Measurements from ENCODE around the gene BUD13. TPM values are rescaled to one million over a fixed set of nuclear protein-coding genes. Genes with fewer than 3 reads are reported as not detected.
A peak's percentile ranks its signal among the peaks of the same experiment; 100 is the strongest.
"Not testable (repeated sequence)": the region's sequence is repeated elsewhere in the genome, so short reads cannot be mapped to it uniquely, and the experiment has no call there.

Gene BUD13
- total RNA-seq: 9.4 and 11.4 TPM in 2 replicates
- polyA plus RNA-seq (2012): 7.5 TPM

GRCh38 chr11:116772443-116773202, at the start of gene BUD13:
TSS of gene BUD13 (minus strand) at chr11:116772987. CDS start at chr11:116772964, 23 bp downstream.
- peak; percentile 89 for DNase-seq (ENCODE audit: low read depth)

- DNase-seq (ENCODE audit: low read depth): no peak
Measured at GRCh38 chr11:116822575-116822974, 49.8 kb upstream of the BUD13 start.

- no peak for DNase-seq (ENCODE audit: low read depth)
Measured at GRCh38 chr11:116821050-116821918, 48.5 kb upstream of the BUD13 start.

- DNase-seq (ENCODE audit: low read depth): no peak
Measured at GRCh38 chr11:116819049-116819448, 46.3 kb upstream of the BUD13 start.

- no peak for DNase-seq (ENCODE audit: low read depth)
Measured at GRCh38 chr11:116814502-116814901, 41.7 kb upstream of the BUD13 start.

GRCh38 chr11:116813781-116814471, 41.1 kb upstream of the BUD13 start:
- DNase-seq (ENCODE audit: low read depth): no peak

- DNase-seq (ENCODE audit: low read depth): no peak
Measured at GRCh38 chr11:116813170-116813569, 40.4 kb upstream of the BUD13 start.

- no peak for DNase-seq (ENCODE audit: low read depth)
Measured at GRCh38 chr11:116812109-116812508, 39.3 kb upstream of the BUD13 start.

GRCh38 chr11:116811194-116811593, 38.4 kb upstream of the BUD13 start:
- no peak for DNase-seq (ENCODE audit: low read depth)

GRCh38 chr11:116808262-116809175, 35.7 kb upstream of the BUD13 start:
- DNase-seq (ENCODE audit: low read depth): no peak

GRCh38 chr11:116807601-116808261, 34.9 kb upstream of the BUD13 start:
- DNase-seq (ENCODE audit: low read depth): no peak

- DNase-seq (ENCODE audit: low read depth): no peak
Measured at GRCh38 chr11:116804001-116804400, 31.2 kb upstream of the BUD13 start.

- DNase-seq (ENCODE audit: low read depth): not testable (repeated sequence)
Measured at GRCh38 chr11:116801662-116802061, 28.9 kb upstream of the BUD13 start.

- no peak for DNase-seq (ENCODE audit: low read depth)
Measured at GRCh38 chr11:116800610-116801009, 27.8 kb upstream of the BUD13 start.

GRCh38 chr11:116798368-116798767, 25.6 kb upstream of the BUD13 start:
- DNase-seq (ENCODE audit: low read depth): no peak

- DNase-seq (ENCODE audit: low read depth): no peak
Measured at GRCh38 chr11:116797816-116798215, 25.0 kb upstream of the BUD13 start.

- no peak for DNase-seq (ENCODE audit: low read depth)
Measured at GRCh38 chr11:116796548-116796947, 23.8 kb upstream of the BUD13 start.

- peak; percentile 75 for DNase-seq (ENCODE audit: low read depth)
Measured at GRCh38 chr11:116794851-116795250, 22.1 kb upstream of the BUD13 start.

- DNase-seq (ENCODE audit: low read depth): peak; percentile 62
Measured at GRCh38 chr11:116793772-116794097, 20.9 kb upstream of the BUD13 start.
